Measurements from ENCODE around the gene CDK18. TPM values are rescaled to one million over a fixed set of nuclear protein-coding genes. Genes with fewer than 3 reads are reported as not detected.

The CDK18 gene
- total and polyA plus RNA-seq, 2 of the 8 experiments (the other 6 are each of a cell fraction or from before 2014, with no cell fraction given): 31.2 to 44.0 TPM

DNA sequence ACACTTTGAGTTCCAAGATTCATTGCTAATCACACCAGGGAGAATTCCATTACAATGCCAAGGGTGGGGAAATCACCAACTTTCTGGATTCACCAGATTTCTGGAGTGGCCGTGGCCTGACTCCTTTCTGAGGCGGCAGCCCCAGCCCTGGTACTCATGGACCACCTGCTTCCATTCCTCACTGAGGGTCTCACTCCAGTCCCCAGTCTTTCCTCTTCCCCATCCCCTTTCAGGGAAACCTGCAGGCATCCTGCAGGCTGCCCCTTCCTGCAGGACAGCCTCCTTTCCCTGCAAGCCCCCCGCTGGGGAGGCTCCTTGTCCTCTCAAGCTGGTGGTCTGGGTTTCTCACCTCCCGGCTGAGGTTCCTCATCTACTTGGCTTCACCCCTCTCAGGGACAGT lies 12.7 kb upstream of the CDK18 start:
- Histone ChIP-seq H3K9me3 (ENCODE audit: insufficient read depth in 2 of 2, low read depth in 1 of 2, low read length in 1 of 2) (no peaks in the 10 kb centered on the region), H2BK12ac (ENCODE audit: low read depth, low read length) (no peak overlapping the region), H2BK20ac (ENCODE audit: low read length) (no peak overlapping the region), H3K4me1 (replicated peaks in 1 of 4; ENCODE audit: control insufficient read depth in 3 of 4, insufficient read depth in 4 of 4, low read length in 3 of 4) (peaks cover 10 to 23% (median 16%) of the 10 kb centered on the region in 4 experiments), H3K23ac (ENCODE audit: insufficient read length) (no peak overlapping the region), H4K8ac (ENCODE audit: extremely low read depth, insufficient read depth, low read length) (no peak overlapping the region; the same call in 1 of the 2 replicates), H3K9ac (replicated peaks in 1 of 4; ENCODE audit: extremely low read depth in 1 of 4, low read depth in 3 of 4, low read length in 3 of 4) (no peak overlapping the region), H2BK120ac (replicated peaks; ENCODE audit: low read depth, low read length) (no peak overlapping the region), H3K14ac (ENCODE audit: insufficient read length) (no peak overlapping the region), H3K4me2 (ENCODE audit: insufficient read depth in 1 of 2, low read depth in 2 of 2, low read length in 2 of 2) (peak overlapping the region in 1 of 2 experiments; percentile 24; a peak in 1 of 4 replicates), H2BK15ac (ENCODE audit: low read length) (peak overlapping the region; percentile 46; the same call in 1 of the 2 replicates), H3K56ac (replicated peaks; ENCODE audit: insufficient read length, low read depth, low read length) (no peak overlapping the region), H3K27ac (ENCODE audit: low read depth, low read length) (no peak overlapping the region), H3K27me3 (replicated peaks in 1 of 4; ENCODE audit: control insufficient read depth in 3 of 4, extremely low read depth in 1 of 4, insufficient read depth in 3 of 4, low read length in 3 of 4) (no peaks in the 10 kb centered on the region), H3K36me3 (ENCODE audit: control insufficient read depth in 2 of 4, insufficient read depth in 4 of 4, low read length in 3 of 4) (no peaks in the 10 kb centered on the region), H3K79me1 (ENCODE audit: low read depth, low read length) (no peaks in the 10 kb centered on the region), H2AK5ac (ENCODE audit: low read depth, low read length) (no peak overlapping the region), H4K5ac (ENCODE audit: insufficient read length, low read depth, low read length) (no peak overlapping the region), H2AFZ (ENCODE audit: low read length) (no peak overlapping the region), H3K4me3 (ENCODE audit: extremely low read depth in 1 of 4, insufficient read depth in 2 of 4, low read depth in 3 of 4, low read length in 4 of 4) (no peak overlapping the region), H4K91ac (replicated peaks; ENCODE audit: insufficient read length, low read length) (peak overlapping the region; percentile 54), H2BK5ac (ENCODE audit: low read depth, low read length) (no peak overlapping the region), H3K18ac (ENCODE audit: extremely low read depth, low read length) (no peak overlapping the region), H4K20me1 (replicated peaks in 1 of 2; ENCODE audit: control insufficient read depth in 1 of 2, insufficient read depth in 2 of 2, low read length in 2 of 2) (no peaks in the 10 kb centered on the region), H3K4ac (replicated peaks; ENCODE audit: insufficient read length, low read depth, low read length) (peak overlapping the region; percentile 13), H3K79me2 (ENCODE audit: control insufficient read depth in 1 of 2, insufficient read depth in 2 of 2, low read length in 2 of 2) (no peaks in the 10 kb centered on the region), H3K23me2 (ENCODE audit: low read depth, low read length) (no peaks in the 10 kb centered on the region)
- CTCF ChIA-PET (ENCODE audit: partially characterized antibody): interaction anchor here (1.1 to 47.3 kb wide), 11 partner anchors 8 to 218 kb away, joined by 3 to 1626 read pairs (median 10); partner anchors contain the start of genes BLACAT1, CDK18 and LEMD1
- FAIRE-seq: no peak
- WGBS, 2 experiments (ENCODE audit: extremely low coverage in 1 of 2, insufficient coverage in 1 of 2, insufficient read length in 1 of 2, insufficient replicate concordance in 2 of 2, low coverage in 1 of 2, low lambda C conversion rate in 2 of 2, missing lambda C conversion rate in 1 of 2): 66% methylated on average over 3 of the region's 4 CpGs; no CpG with 5 or more reads in 1 of the 2 experiments
- POLR2A ChIA-PET (ENCODE audit: partially characterized antibody): interaction anchor here (0.8 to 6.1 kb wide), 6 partner anchors 10 to 32 kb away, joined by 3 to 22 read pairs (median 9); partner anchors contain the start of gene CDK18
- no peak for DNase-seq (ENCODE audit: low read depth in 1 of 2, low spot score in 2 of 2)
- TF ChIP-seq SP4 (IDR thresholded peaks at IDR 0.05; ENCODE audit: low read length): no peak
- peak; percentile 73 for TF ChIP-seq SP1 (IDR thresholded peaks at IDR 0.05; ENCODE audit: low read depth, low read length)
- no peak for TF ChIP-seq POU5F1 (IDR thresholded peaks at IDR 0.05; ENCODE audit: low read depth, low read length)
- no peak for TF ChIP-seq CBX8 (IDR thresholded peaks at IDR 0.05; ENCODE audit: borderline replicate concordance, low read depth, low read length)
- TF ChIP-seq YY1 (IDR thresholded peaks at IDR 0.05; ENCODE audit: low read depth, low read length): no peak
